ENCODE data around the gene MLXIPL.
"Not testable (repeated sequence)": the region's sequence is repeated elsewhere in the genome, so short reads cannot be mapped to it uniquely, and the experiment has no call there.

MLXIPL gene

DNA sequence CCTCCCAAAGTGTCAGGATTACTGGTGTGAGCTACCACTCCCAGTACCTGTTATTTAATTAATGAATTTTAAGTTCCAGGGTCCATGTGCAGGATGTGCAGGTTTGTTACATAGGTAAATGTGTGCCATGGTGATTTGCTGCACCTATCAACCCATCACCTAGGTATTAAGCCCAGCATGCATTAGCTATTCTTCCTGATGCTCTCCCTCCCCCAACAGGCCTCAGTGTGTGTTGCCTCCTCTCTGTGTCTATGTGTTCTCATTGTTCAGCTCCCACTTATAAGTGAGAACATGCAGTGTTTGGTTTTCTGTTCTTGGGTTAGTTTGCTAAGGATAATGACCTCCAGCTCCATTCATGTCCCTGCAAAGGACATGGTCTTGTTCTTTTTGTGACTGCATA is 57.9 kb downstream of the MLXIPL start:
- POLR2A ChIA-PET, result interaction anchor here (1.1 kb wide), 1 partner anchor 7 kb away, joined by 3 read pairs; no protein-coding TSS in a partner anchor

DNA sequence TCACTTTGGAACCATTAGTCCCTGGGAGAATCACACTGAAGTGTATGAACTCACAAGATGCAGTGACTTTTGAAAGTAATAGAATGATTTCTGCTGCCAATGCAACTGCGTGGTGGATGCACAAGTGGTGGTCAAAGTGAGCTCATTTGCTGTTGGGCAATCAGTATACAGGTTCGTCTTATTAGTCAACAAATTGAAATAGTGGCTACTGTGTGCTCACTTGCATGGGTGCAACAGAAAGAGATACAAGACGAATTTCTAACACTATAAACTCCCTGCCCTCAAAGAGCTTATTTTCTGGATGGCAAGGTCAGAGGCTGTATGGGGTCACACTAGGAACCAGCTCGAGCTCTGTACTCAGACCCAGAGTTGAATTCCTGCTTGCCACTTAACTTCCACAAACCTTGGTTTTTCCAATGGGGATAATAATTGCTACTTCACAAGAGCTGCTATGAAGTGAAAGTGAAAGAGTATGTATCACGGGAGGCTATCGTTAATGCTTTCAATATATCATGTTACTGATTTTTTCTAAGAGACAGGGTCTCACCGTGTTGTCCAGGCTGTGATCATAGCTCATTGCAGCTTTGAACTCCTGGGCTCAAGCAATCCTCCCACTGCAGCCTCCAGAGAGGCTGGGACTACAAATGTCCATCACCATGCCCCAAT is 58.5 kb downstream of the MLXIPL start:
- Histone ChIP-seq H3K36me3 (ENCODE audit: control insufficient read depth in 4 of 4, insufficient read depth in 4 of 4, low read length in 3 of 4) (peaks cover 5 to 26% (median 14%) of the 10 kb centered on the region in 4 experiments), H3K27me3 (replicated peaks in 2 of 5; ENCODE audit: control insufficient read depth in 4 of 5, insufficient read depth in 5 of 5, low read length in 4 of 5) (no peaks in the 10 kb centered on the region), H3K9me3 (ENCODE audit: control extremely low read depth in 1 of 5, control insufficient read depth in 4 of 5, insufficient read depth in 2 of 5, low read depth in 1 of 5, low read length in 4 of 5) (no peaks in the 10 kb centered on the region), H3K4me1 (ENCODE audit: control extremely low read depth in 1 of 4, control insufficient read depth in 4 of 4, insufficient read depth in 4 of 4, low read length in 3 of 4) (peaks cover 0 to 12% (median 0%) of the 10 kb centered on the region in 4 experiments), H3K4me3 (ENCODE audit: control insufficient read depth in 1 of 7, extremely low read depth in 1 of 7, insufficient read depth in 4 of 7, low read depth in 2 of 7, low read length in 6 of 7) (peak overlapping the region in 5 of 7 experiments; percentile 42 to 88 (median 72)), H3K27ac (ENCODE audit: insufficient read depth in 1 of 2, low read depth in 1 of 2, low read length in 2 of 2, poor library complexity in 1 of 2, severe bottlenecking in 2 of 2) (no peak overlapping the region)
- ChIA-PET CTCF (interaction anchor here (1.0 to 2.0 kb wide), 7 partner anchors 12 to 47 kb away, joined by 3 to 8 read pairs (median 3); partner anchors contain the start of gene TBL2), POLR2A (interaction anchor here (1.1 kb wide), 1 partner anchor 8 kb away, joined by 3 read pairs; no protein-coding TSS in a partner anchor)
- peak in 2 of 3 donors; percentile 47 to 55 for DNase-seq
- WGBS (ENCODE audit: insufficient coverage), result 15% methylated on average over 4 of the region's 7 CpGs

More for the DNA sequence above, 57.9 kb downstream of the MLXIPL start:
- not testable (repeated sequence) for H3K9me3 ChIP-seq (ENCODE audit: control extremely low read depth in 1 of 5, control insufficient read depth in 4 of 5, insufficient read depth in 2 of 5, low read depth in 1 of 5, low read length in 4 of 5); DNase-seq; H3K27me3 ChIP-seq (replicated peaks in 2 of 5; ENCODE audit: control insufficient read depth in 4 of 5, insufficient read depth in 5 of 5, low read length in 4 of 5); H3K27ac ChIP-seq (ENCODE audit: insufficient read depth in 1 of 2, low read depth in 1 of 2, low read length in 2 of 2, poor library complexity in 1 of 2, severe bottlenecking in 2 of 2)
- CTCF ChIA-PET, result interaction anchor here (1.1 to 2.0 kb wide), 6 partner anchors 11 to 46 kb away, joined by 3 to 8 read pairs (median 4); partner anchors contain the start of gene TBL2
- Histone ChIP-seq H3K36me3 (ENCODE audit: control insufficient read depth in 4 of 4, insufficient read depth in 4 of 4, low read length in 3 of 4) (peaks cover 5 to 31% (median 18%) of the 10 kb centered on the region in 4 experiments), H3K4me1 (ENCODE audit: control extremely low read depth in 1 of 4, control insufficient read depth in 4 of 4, insufficient read depth in 4 of 4, low read length in 3 of 4) (peaks cover 0 to 12% (median 0%) of the 10 kb centered on the region in 4 experiments), H3K4me3 (ENCODE audit: control insufficient read depth in 1 of 7, extremely low read depth in 1 of 7, insufficient read depth in 4 of 7, low read depth in 2 of 7, low read length in 6 of 7) (peak overlapping the region in 5 of 7 experiments; percentile 42 to 88 (median 72))

DNA sequence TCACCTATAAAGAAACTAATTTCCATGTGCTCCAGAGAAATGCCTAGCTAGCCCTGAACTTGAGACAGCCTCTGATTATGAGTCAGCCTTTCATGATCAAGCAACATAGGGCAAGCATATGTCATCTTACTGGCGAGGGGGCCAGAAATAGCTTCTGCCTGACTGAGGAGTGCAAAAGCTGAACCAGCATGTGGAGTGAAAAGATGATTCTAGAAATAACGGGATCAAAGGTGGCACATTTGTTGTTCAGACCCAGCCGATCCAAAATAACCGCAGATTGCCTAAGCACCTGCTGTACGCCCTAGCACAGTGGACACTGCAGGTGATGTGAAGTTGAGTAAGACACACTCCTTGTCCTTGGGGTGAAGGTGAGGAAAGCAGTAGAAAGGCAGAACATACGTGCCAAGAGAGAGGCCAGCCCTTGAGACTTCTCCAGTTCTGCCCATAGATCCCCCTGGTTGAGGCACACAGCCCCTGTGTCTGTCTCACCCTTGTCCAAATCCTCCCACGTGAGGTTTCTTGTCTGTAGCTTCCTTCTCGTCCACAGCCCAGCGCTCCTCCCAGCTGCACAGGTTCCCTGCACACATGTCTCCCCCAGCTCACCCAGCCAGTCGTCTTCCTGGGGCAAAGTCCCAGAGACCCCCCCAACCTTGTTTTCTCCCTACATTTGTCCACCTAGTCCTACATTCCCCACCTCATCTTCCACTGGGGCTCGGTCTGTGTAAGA is 64.0 kb downstream of the MLXIPL start:
- no peaks in the 10 kb centered on the region for H3K9me3 ChIP-seq (ENCODE audit: control extremely low read depth in 1 of 5, control insufficient read depth in 4 of 5, insufficient read depth in 2 of 5, low read depth in 1 of 5, low read length in 4 of 5)
- peak in 2 of 3 donors; percentile 52 to 56 for DNase-seq
- peaks cover 4 to 33% (median 20%) of the 10 kb centered on the region in 4 experiments for H3K4me1 ChIP-seq (ENCODE audit: control extremely low read depth in 1 of 4, control insufficient read depth in 4 of 4, insufficient read depth in 4 of 4, low read length in 3 of 4)
- peaks cover 0 to 2% (median 0%) of the 10 kb centered on the region in 4 experiments for H3K36me3 ChIP-seq (ENCODE audit: control insufficient read depth in 4 of 4, insufficient read depth in 4 of 4, low read length in 3 of 4)
- ChIA-PET CTCF (interaction anchor here (1.0 kb wide), 1 partner anchor 10 kb away, joined by 3 read pairs; no protein-coding TSS in a partner anchor), POLR2A (interaction anchor here (0.7 kb wide), 1 partner anchor 16 kb away, joined by 4 read pairs; no protein-coding TSS in a partner anchor)
- WGBS (ENCODE audit: insufficient coverage), result 79% methylated on average over 9 of the region's 11 CpGs
- H3K4me3 ChIP-seq (ENCODE audit: control insufficient read depth in 1 of 7, extremely low read depth in 1 of 7, insufficient read depth in 4 of 7, low read depth in 2 of 7, low read length in 6 of 7), result no peak overlapping the region
- no peak overlapping the region for H3K27ac ChIP-seq (ENCODE audit: insufficient read depth in 1 of 2, low read depth in 1 of 2, low read length in 2 of 2, poor library complexity in 1 of 2, severe bottlenecking in 2 of 2)
- H3K27me3 ChIP-seq (replicated peaks in 2 of 5; ENCODE audit: control insufficient read depth in 4 of 5, insufficient read depth in 5 of 5, low read length in 4 of 5), result no peaks in the 10 kb centered on the region

DNA sequence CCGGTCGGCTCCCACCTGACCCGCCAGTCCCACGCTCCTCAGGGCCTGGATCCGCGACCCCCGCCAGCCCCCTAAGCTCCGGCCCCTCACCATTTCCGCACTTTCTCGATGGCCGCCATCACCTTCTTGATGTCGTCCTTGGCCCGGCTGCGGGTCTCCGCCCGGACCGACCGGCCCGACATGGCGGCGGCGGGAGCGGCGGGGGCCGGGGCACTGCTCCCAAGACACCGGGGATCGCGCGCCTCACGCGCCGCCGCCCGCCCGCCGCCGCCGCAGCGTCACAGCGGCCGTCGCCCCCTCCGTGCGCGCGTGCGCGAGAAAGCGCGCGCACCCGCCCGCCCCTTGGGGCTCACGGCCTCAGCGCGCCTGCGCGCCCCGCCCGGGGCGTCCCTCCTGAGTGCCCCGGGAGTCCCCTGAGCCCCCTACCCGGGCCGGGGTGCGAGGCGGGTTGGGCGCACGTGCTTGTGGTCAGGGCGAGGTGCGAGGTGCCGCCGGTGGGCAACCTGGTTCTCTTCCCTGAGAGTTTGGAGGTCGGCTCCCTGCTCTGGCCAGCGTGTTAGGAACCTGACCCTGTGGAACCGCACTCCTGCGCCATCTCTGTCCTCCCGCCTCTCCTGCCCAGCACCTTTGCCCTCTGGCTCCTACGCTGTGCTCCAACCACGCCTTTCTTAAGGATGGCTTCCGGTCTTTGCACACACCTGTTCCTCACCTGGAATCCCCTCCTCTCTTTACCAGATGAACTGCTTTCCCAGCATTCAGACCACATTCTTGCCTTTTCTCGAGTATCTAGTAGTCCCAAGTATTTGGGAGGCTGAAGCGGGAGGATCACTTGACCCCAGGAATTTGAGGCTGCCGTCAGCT is 66.7 kb downstream of the MLXIPL start, which contains the start of gene BCL7B:
BCL7B (minus strand) TSS at position 294 of the 861 bp plus-strand sequence; CDS start at position 182, 112 bp downstream.
- Histone ChIP-seq H3K9me3 (ENCODE audit: control extremely low read depth in 1 of 5, control insufficient read depth in 4 of 5, insufficient read depth in 2 of 5, low read depth in 1 of 5, low read length in 4 of 5) (no peaks in the 10 kb centered on the region), H3K27ac (ENCODE audit: insufficient read depth in 1 of 2, low read depth in 1 of 2, low read length in 2 of 2, poor library complexity in 1 of 2, severe bottlenecking in 2 of 2) (peak within 1 kb of the TSS; percentile 88 to 93), H3K4me1 (ENCODE audit: control extremely low read depth in 1 of 4, control insufficient read depth in 4 of 4, insufficient read depth in 4 of 4, low read length in 3 of 4) (peaks cover 4 to 33% (median 21%) of the 10 kb centered on the region in 4 experiments), H3K27me3 (replicated peaks in 2 of 5; ENCODE audit: control insufficient read depth in 4 of 5, insufficient read depth in 5 of 5, low read length in 4 of 5) (no peaks in the 10 kb centered on the region), H3K36me3 (ENCODE audit: control insufficient read depth in 4 of 4, insufficient read depth in 4 of 4, low read length in 3 of 4) (peaks cover 2 to 17% (median 8%) of the 10 kb centered on the region in 4 experiments), H3K4me3 (ENCODE audit: control insufficient read depth in 1 of 7, extremely low read depth in 1 of 7, insufficient read depth in 4 of 7, low read depth in 2 of 7, low read length in 6 of 7) (peak within 1 kb of the TSS; percentile 51 to 96 (median 83))
- peak; percentile 62 to 83 (median 80) for DNase-seq
- POLR2A ChIA-PET, result interaction anchor here (1.1 to 1.8 kb wide), 2 partner anchors 35 to 49 kb away, joined by 4 to 5 read pairs; partner anchors contain the start of gene BAZ1B
- CTCF ChIA-PET, result interaction anchor here (0.5 to 1.5 kb wide), 5 partner anchors 20 to 514 kb away, joined by 3 to 4 read pairs (median 3); partner anchors contain the start of gene TBL2
- WGBS (ENCODE audit: insufficient coverage), result 7% methylated on average over 82 of the region's 83 CpGs

DNA sequence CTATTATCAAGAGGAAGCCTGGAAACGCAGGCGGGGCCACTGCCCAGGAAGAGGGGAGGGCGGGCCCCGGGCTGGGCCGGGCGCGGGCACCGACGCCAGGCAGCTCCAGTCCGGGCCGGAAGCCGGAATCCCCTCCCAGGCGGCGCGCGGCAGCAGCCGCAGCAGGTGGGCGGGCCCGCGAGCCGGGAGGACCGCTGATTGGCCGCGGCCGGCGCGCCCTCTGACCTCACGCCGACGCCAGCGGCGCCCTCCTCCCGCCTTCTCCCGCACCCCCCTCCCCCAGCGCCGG is 67.3 kb downstream of the MLXIPL start:
- Histone ChIP-seq H3K4me3 (ENCODE audit: control insufficient read depth in 1 of 7, extremely low read depth in 1 of 7, insufficient read depth in 4 of 7, low read depth in 2 of 7, low read length in 6 of 7) (peak overlapping the region; percentile 51 to 96 (median 83)), H3K36me3 (ENCODE audit: control insufficient read depth in 4 of 4, insufficient read depth in 4 of 4, low read length in 3 of 4) (peaks cover 2 to 20% (median 11%) of the 10 kb centered on the region in 4 experiments), H3K4me1 (ENCODE audit: control extremely low read depth in 1 of 4, control insufficient read depth in 4 of 4, insufficient read depth in 4 of 4, low read length in 3 of 4) (peaks cover 4 to 33% (median 21%) of the 10 kb centered on the region in 4 experiments), H3K27ac (ENCODE audit: insufficient read depth in 1 of 2, low read depth in 1 of 2, low read length in 2 of 2, poor library complexity in 1 of 2, severe bottlenecking in 2 of 2) (peak overlapping the region; percentile 88 to 93), H3K9me3 (ENCODE audit: control extremely low read depth in 1 of 5, control insufficient read depth in 4 of 5, insufficient read depth in 2 of 5, low read depth in 1 of 5, low read length in 4 of 5) (no peaks in the 10 kb centered on the region), H3K27me3 (replicated peaks in 2 of 5; ENCODE audit: control insufficient read depth in 4 of 5, insufficient read depth in 5 of 5, low read length in 4 of 5) (no peaks in the 10 kb centered on the region)
- WGBS (ENCODE audit: insufficient coverage), result 0% methylated on average over 22 of the region's 36 CpGs
- ChIA-PET CTCF (interaction anchor here (1.0 to 1.3 kb wide), 5 partner anchors 10 to 50 kb away, joined by 3 to 4 read pairs (median 4); no protein-coding TSS in a partner anchor), POLR2A (interaction anchor here (0.7 to 1.8 kb wide), 3 partner anchors 35 to 1657 kb away, joined by 4 to 5 read pairs (median 4); partner anchors contain the start of gene BAZ1B)
- DNase-seq, result peak; percentile 91 to 96 (median 95)

All from common myeloid progenitor, CD34-positive (primary cell).